Hematopoietic multipotent progenitor cell treated with erythropoietin and hydrocortisone succinate and interleukin-3 and kit ligand, for 6 days (in vitro differentiated cells): ENCODE results near the gene GPRASP1.
"Not testable (repeated sequence)": the region's sequence is repeated elsewhere in the genome, so short reads cannot be mapped to it uniquely, and the experiment has no call there.

Source experiments
- DNase-seq: peaks from one replicate; pipeline ENCODE4 v3.0.0-alpha.2; 2015

GPRASP1 gene, protein sequence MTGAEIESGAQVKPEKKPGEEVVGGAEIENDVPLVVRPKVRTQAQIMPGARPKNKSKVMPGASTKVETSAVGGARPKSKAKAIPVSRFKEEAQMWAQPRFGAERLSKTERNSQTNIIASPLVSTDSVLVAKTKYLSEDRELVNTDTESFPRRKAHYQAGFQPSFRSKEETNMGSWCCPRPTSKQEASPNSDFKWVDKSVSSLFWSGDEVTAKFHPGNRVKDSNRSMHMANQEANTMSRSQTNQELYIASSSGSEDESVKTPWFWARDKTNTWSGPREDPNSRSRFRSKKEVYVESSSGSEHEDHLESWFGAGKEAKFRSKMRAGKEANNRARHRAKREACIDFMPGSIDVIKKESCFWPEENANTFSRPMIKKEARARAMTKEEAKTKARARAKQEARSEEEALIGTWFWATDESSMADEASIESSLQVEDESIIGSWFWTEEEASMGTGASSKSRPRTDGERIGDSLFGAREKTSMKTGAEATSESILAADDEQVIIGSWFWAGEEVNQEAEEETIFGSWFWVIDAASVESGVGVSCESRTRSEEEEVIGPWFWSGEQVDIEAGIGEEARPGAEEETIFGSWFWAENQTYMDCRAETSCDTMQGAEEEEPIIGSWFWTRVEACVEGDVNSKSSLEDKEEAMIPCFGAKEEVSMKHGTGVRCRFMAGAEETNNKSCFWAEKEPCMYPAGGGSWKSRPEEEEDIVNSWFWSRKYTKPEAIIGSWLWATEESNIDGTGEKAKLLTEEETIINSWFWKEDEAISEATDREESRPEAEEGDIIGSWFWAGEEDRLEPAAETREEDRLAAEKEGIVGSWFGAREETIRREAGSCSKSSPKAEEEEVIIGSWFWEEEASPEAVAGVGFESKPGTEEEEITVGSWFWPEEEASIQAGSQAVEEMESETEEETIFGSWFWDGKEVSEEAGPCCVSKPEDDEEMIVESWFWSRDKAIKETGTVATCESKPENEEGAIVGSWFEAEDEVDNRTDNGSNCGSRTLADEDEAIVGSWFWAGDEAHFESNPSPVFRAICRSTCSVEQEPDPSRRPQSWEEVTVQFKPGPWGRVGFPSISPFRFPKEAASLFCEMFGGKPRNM (N-terminal part only)

DNA sequence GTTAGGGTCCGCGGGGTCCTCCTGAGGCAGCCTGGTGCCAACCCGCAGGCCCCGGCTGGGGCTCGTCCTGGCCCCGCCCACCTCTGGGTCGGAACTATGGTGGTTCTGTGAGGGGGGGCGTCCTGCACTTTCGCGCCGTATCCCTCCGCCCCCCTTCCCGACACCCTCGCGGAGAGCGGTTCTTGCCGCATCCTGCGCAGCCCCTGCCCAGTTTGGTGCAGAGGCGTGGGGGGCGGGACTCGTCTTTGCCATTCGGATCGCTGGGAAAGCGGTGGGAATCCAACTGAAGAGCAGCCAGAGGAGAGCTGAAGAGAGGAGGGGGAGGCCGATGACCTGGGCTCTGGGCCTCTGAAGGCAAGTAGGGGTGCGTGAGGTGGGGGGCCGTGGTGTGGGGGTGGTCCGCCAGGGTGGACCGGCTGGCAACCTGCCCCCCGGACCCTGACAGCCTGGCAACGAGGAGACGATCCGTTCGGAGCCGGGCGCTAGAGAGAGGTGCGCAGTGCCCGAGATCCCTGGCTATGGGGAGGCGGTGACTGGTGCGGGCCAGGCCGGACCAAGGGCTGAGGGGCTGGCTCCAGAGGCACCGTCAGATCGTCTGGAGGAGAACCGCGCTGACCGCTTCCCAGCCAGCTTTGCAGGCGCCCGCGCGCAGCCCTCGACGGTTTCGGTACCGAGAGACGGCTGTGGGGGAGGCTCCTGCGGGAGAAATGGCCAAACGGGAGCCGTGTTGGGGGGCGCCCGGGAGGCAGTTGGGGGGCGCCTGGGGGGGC is at the start of gene GPRASP1:
GPRASP1 (plus strand) TSS at position 242 of the 770 bp plus-strand sequence. CDS start 2,431 bp downstream, outside the sequence.
- DNase-seq: peak; percentile 8

DNA sequence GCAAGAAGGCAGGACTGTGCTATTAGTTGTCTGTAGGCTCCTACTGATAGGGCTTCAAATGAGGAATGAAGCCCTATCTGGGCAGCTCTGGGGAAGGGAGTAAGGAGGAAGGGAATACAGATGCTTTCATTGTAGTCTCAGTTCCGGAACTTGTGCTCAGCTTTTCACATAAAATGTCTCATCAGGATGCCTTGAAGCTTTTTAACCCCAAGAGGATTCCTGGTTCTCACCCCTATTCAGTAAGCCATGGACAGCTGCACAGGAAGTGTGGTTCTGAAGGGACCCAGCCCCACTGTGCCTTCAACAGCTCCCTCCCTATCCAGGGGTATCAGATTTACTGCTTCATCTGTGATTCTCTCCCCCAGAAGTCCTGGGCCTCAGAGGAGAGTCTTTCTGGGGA is 47.0 kb upstream of the GPRASP1 start:
- DNase-seq: no peak

DNA sequence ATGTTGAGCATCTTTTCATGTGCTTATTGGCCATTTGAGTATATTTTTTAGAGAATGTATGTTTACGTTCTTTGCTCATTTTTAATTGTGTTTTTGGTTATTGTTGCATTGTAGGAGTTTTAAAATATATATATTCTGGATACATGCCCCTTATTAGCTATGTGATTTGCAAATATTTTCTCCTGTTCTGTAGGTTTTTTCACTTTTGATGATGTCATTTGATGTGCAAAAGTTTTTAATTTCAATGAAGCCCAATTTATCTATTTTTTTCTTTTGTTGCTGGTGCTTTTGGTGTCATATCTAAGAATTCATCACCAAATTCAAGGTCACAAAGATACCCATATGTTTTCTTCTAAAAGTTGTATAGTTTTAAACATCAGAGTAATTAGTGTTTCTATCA is 45.2 kb upstream of the GPRASP1 start:
- DNase-seq: no peak

DNA sequence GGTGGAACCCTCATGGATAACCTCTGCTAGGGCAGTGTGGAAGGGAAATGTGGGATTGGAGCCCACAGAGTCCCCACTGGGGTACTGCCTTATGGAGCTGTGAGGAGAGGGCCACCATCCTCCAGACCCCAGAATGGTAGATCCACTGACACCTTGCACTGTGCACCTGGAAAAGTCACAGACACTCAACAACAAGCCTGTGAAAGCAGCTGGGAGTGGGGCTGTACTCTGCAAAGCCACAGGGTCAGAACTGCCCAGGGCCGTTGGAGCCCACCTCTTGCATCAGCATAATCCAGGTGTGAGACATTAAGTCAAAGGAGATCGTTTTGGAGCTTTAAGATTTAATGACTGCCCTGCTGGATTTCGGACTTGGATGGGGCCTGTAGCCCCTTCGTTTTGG is 40.4 kb upstream of the GPRASP1 start:
- no peak for DNase-seq

DNA sequence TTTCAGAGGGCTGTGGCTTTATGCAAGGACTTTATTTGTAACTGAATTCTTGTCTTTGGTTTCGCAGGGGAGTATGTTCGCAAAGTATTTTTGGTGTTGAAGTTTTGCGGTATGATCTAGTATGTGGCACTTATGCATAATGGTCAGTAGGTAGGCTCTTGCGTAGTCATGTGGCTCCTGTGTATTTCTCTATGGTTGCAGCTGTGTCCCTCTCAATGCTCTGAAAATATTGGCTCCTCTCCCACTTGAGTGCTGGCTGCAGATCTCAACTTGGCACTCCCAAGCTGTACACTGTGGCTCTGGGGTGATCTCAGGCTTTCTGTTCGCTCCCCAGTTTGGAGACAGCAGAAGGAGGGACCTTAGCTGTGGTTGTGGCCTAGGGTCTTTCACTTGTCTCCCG is 27.2 kb upstream of the GPRASP1 start:
- no peak for DNase-seq

DNA sequence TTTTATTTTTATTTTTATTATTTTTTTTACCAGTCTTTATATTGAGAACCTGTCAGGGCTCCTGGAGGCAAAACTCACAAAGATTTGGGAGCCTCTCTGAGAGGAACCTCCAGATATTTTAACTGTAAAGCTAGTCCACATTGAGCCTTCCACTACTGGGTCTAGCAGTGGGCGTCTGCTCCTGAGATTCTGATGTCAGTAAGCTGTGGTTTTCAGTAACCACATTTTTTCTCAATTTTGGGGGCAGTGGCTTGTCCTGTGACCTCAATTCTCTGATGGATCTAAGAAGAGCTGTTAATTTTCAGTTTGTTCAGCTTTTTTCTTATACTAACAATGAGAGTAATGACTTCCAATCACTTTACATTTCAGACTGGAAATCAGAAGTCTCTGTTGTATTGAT is 23.6 kb upstream of the GPRASP1 start:
- peak; percentile 7 for DNase-seq

DNA sequence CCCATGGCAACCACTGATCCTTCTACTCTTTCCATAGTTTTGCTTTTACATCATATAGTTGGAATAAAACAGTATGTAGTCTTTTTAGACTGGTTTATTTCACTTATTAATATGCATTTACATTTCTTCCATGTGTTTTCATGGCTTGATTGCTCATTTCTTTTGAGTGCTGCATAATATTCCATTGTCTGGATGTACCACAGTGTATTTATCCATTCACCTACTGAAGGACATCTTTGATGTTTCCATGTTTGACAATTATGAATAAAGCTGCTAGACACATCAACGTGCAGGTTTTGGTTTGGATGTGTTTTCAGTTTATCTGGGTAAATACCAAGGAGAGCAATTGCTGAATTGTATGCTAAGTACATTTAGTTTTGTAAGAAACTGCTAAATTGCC is 13.7 kb upstream of the GPRASP1 start:
- DNase-seq: no peak

DNA sequence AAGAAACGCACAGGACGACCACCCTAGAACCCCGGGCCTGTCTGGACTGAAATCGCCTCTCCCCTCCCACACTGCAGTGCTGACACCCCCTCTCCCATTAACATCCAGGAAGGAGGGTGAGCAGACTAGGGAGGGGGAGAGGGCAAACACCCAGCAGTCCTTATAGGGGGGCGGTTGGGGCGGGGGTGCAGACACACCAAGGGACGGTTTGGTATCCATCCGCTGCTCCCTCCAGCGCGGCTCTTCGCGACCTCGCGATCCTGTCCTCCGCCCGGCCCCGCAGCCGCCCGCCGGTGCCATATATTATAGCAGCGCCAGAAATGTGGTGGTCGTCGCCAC is 411 bp upstream of the GPRASP1 start:
- DNase-seq: no peak

DNA sequence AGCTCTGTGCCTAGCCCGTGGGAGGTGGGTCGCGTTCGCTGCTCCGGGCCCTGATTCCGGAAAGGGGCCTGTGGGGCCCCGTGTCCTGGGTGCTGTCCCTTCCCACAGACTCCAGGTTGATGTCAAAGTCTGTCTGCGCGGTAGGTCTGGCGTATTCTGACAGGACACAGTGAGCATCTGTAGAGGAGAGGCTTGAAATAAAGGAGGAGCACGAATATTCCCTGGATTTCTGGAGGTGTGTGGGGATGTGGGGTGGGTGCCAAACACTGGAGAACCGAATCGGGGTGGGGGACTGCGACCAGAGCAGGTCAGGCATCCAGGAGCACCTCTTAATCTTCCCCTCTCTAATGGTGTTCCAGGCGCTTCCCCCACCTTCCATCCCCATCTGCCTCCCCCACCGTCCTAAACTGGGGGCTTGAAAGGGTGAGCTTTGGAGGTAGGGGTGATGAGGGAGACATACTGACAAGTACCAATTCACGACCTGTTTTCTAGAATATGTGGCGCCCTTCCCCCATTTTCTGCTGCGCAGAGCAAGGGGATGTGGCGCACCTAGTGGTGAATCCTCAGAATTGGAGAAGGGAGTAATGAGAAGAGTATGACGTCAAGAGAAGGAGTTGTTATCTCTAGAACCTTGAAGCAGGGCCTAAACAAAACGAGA is 877 bp downstream of the GPRASP1 start:
- DNase-seq: peak; percentile 47

DNA sequence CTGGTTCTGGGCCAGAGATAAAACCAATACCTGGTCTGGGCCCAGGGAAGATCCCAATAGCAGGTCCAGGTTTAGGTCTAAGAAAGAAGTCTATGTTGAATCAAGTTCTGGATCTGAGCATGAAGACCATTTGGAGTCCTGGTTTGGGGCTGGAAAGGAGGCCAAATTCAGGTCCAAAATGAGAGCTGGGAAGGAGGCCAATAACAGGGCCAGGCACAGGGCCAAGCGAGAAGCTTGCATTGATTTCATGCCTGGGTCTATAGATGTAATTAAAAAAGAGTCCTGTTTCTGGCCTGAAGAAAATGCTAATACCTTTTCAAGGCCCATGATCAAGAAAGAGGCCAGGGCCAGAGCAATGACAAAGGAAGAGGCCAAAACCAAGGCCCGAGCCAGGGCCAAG is 3.4 kb downstream of the GPRASP1 start:
- no peak for DNase-seq

DNA sequence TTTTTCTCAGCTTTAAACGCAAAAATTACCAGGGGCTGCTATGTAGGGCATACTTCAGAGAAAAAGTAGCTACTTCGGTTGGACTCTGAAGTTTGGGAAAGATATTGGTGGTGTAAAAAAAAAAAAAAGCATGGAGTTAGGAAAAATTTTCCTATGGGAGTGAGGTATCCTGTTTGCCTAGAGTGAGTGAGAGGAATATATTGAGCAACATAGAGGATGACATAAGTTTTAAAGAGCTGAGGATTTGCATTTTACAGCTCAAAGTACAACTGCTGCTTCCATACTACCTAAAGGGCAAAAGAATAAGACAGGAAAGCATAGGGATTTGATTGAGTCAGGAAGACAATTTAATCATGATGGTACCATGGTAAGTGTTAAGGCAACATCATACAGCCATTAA is 7.3 kb downstream of the GPRASP1 start:
- no peak for DNase-seq

DNA sequence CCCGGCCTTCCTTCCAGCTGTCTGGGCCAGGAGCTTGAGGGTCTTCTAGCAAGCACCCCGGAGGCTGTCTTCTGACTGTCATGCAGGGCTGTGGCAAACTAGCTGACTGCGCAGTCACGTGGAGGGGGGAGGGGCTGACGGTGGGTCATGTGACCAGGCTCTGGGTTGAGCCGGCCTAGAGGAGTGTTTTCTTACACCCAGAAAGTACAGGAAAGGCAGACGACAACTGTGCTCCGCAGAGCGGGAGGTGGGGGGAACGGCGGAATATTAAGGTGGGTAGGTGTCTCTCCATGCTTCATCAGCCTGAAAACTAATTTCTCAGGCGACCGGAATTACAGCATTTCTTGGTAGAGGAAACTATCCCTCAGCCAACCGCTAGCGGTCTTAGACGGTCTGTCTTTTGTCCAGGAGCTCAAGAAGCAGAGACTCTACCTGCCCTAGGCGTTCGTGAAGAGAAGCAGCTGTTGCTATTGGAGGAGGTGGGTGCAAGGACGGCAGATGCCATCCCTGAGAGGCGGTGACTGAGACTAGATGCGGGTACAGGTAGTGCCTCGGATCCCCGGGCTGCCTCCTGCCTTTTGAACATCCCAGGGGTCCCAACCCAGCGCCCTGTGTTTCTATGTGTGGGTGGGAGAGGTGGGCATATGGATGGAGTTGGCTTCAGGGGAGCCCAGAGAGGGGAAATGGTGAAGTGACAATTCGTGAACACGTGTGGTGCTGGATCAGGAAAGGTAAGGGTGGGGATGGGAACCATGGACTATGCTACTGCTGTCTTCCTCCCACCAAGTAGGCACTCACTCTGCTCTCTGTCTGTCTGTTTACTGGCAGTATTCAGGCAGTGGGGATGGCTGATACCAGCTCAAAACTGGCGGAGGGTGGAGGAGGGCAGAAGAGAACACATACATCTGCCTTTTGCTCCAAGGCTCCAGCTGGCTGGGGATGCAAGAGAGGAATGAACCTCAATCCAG is 8.8 kb downstream of the GPRASP1 start:
- peak; percentile 83 for DNase-seq

DNA sequence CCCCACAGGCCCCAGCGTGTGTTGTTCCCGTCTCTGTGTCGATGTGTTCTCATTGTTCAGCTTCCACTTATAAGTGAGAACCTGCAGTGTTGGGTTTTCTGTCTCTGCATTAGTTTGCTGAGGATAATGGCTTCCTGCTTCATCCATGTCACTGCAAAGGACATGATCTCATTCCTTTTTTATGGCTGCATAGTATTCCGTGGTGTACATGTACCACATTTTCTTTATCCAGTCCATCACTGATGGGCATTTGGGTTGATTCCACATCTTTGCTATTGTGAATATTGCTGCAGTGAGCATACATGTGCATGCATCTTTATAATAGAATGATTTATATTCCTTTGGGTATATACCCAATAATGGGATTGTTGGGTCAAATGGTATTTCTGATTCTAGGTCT is 12.5 kb downstream of the GPRASP1 start:
- DNase-seq: not testable (repeated sequence)

DNA sequence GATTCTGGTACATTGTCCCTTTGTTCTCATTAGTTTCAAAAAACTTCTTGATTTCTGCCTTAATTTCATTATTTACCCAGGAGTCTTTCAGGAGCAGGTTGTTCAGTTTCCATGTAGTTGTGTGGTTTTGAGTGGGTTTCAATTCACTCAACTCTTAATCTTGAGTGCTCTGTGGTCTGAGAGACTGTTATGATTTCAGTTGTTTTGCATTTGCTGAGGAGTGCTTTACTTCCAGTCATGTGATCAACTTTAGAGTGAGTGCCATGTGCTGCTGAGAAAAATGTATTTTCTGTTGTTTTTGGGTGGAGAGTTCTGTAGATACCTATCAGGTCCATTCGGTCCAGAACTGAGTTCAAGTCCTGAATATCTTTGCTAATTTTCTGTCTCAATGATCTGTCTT is 15.8 kb downstream of the GPRASP1 start:
- not testable (repeated sequence) for DNase-seq

DNA sequence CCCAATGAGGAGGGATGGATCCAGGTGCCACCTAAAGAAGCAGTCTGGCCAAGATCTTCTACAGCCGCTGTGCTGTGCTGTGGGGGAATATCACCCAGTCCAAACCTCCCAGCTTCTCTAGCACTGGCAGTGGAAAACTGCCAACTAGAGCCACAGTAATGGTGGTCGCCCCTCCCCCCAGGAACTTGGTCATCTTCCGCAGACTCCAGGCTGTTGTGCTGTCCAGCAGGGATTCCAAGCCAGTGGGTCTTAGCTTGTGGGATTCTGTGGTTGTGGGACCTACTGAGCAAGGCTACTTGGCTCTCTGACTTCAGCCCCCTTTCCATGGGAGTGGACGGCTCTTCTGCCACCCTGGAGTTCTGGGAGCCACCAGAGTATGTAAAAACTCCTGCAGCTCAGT is 18.2 kb downstream of the GPRASP1 start:
- DNase-seq: no peak

DNA sequence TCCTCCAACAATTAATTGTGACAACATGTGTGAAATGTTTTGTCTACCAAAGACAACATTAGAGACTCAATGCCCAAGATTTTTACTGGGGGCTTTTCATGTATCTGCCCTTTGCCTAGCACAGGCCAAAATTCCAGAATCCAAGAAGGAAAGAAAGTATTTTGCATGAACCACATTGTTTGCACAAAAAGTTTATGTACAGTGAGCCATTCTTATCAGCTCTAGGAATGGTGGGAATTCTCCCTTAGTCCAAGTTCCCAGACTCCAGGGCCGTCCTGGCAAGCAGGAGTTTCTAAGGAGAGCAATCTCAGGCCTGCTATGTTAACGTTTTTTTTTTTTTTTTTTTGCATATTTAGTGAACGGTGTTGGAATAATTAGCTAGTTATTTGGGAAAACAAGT is 21.6 kb downstream of the GPRASP1 start:
- DNase-seq: no peak

DNA sequence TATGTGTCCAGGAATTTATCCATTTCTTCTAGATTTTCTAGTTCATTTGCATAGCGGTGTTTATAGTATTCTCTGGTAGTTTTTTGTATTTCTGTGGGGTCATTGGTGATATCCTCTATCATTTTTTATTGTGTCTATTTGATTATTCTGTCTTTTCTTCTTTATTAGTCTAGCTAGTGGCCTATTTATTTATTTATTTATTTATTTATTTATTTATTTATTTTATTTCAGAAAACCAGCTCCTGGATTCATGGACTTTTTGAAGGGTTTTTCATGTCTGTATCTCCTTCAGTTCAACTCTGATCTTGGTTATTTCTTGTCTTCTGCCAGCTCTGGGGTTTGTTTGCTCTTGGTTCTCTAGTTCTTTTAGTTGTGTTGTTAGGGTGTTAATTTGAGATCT is 26.2 kb downstream of the GPRASP1 start:
- DNase-seq: not testable (repeated sequence)

DNA sequence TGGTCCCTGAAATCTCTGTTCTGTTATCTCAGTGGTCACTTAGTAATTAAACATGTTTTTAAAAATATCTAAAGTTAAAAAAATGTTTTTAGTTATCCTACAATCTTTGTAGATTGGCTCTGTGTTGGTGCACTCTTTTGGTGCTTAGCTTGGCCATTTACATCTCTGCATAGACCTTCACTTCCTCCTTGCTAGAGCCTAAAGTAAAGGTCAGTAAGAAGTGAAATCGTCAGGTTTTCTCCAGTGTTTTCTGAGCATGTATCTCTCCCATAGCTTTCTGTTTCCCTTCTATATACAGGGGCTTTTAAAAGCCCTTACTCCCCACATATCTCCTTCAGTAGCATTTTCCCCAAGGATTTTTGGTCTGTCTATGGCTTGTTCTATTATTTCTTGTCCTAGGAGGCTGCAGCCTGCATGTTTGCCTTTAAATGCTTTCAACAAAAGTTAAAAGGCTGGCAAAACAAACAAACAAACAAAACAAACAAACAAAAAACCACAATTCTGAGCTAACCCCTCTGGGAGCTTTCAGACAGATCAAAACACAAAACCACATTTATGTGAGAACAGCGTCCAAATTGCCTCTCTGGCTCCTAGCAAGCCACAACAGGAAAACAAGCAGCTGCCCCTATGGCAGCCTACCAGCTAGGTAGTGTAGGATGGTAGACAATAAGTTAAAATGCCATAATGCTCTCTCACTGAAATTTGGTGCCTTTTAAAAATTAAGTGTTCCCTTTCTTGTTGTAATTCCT is 33.7 kb downstream of the GPRASP1 start:
- no peak for DNase-seq

DNA sequence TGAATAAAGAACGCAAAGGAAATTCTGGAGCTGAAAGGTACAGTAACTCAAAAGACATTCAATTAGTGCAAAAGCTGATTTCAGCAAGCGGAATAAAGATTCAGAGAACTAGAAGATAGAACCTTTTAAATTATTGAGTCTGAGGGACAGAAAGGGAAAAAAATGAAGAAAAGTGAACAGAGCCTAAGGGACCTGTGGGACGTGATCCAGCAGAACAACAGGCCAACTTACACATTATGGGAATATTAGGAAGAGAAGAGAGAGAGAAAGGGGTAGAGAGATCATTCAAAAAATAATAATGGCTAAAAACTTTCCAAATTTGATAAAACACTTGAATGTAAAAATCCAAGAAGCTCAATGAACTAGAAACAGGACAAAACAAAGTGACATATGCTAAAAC is 43.5 kb downstream of the GPRASP1 start:
- DNase-seq: no peak

DNA sequence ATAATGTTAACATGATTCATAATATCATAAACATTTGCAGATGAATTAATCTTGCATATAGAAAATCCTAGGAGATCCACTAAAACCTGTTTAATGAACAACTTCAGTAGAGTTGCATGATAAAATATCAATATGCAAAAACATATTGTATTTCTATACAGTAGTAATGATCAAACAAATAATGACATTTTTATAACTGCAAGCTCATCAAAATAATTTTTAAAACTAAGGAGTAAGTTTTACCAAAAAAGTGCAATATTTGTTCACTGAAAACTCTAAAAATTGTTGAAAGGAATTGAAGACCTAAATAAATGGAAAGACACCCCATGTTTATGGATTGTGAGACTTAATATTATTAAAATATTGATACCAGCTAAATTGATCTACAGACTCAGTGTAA is 45.0 kb downstream of the GPRASP1 start:
- DNase-seq: no peak
